B cell (primary cell): ENCODE data around the gene BMP5. TPM values are rescaled to one million over a fixed set of nuclear protein-coding genes. Genes with fewer than 3 reads are reported as not detected.

ENCODE experiments used
- ATAC-seq: fragments of 200-7000 bp; cut with Tn5 transposase; one replicate; pipeline ENCODE4 v1.10.0; 2021; ENCODE audit warnings: low read depth, mild to moderate bottlenecking, moderate number of reproducible peaks, moderate library complexity
- CTCF ChIA-PET: fragments of 350-600 bp; sonication (Branson Sonifier 250); formaldehyde crosslinking; loops from one replicate; lab custom pipeline; 2021; ENCODE audit warnings: antibody characterized with exemption, inconsistent platforms; lab: Charles Lee
- POLR2A ChIA-PET: fragments of 350-600 bp; sonication (Branson Sonifier 250); formaldehyde crosslinking; loops from one replicate; lab custom pipeline; 2021; ENCODE audit warnings: antibody characterized with exemption; lab: Charles Lee
- DNase-seq: peaks from one replicate; pipeline ENCODE4 v3.0.0; 2013
- H2AFZ ChIP-seq: 2 replicates; pipeline ENCODE4 v1.6.1; 2012; ENCODE audit warnings: mild to moderate bottlenecking, low read depth, low read length; ENCODE audit not compliant: insufficient read depth, poor library complexity, severe bottlenecking
- H3K27ac ChIP-seq, 2 donors: 1 replicate in 1 of 2; 2 replicates in 1 of 2; pipeline ENCODE4 v1.5.1; 2012 to 2013; ENCODE audit warnings: low read length in 2 of 2, mild to moderate bottlenecking in 2 of 2, moderate library complexity in 1 of 2
- H3K27me3 ChIP-seq, 4 experiments: fragments of 200-600 bp in 1 of 4; sonication (generic) in 1 of 4; replicated peaks in 1 of 4; 1 replicate in 2 of 4; 2 replicates in 2 of 4; pipeline versions ENCODE4 v1.6.1 to v1.7.0; 2013 to 2016; ENCODE audit warnings: low read length in 3 of 4, mild to moderate bottlenecking in 2 of 4, mixed read lengths in 1 of 4, moderate library complexity in 1 of 4; ENCODE audit not compliant: insufficient read depth in 4 of 4, control insufficient read depth in 3 of 4; ENCODE audit errors: control extremely low read depth in 1 of 4
- H3K36me3 ChIP-seq, 2 experiments: replicated peaks in 1 of 2; 1 replicate in 1 of 2; 2 replicates in 1 of 2; pipeline versions ENCODE4 v1.6.1 to v1.7.1; 2013; ENCODE audit warnings: low read length in 1 of 2; ENCODE audit not compliant: insufficient read depth in 2 of 2, control insufficient read depth in 1 of 2; ENCODE audit errors: control extremely low read depth in 1 of 2, extremely low read depth in 1 of 2
- H3K4me1 ChIP-seq, 2 donors: fragments of 200-600 bp in 1 of 2; sonication (generic) in 1 of 2; 1 replicate in 1 of 2; 2 replicates in 1 of 2; pipeline versions ENCODE4 v1.5.1 to v1.6.1; 2013 to 2017; ENCODE audit warnings: low read length in 2 of 2; ENCODE audit not compliant: control insufficient read depth in 2 of 2, insufficient read depth in 2 of 2
- H3K4me2 ChIP-seq: replicated peaks from 2 replicates; pipeline ENCODE3; 2012; ENCODE audit warnings: mild to moderate bottlenecking, low read depth, low read length; ENCODE audit not compliant: poor library complexity, severe bottlenecking
- H3K4me3 ChIP-seq, 5 experiments: fragments of 200-600 bp in 1 of 5; sonication (generic) in 1 of 5; 1 replicate in 3 of 5; 2 replicates in 2 of 5; pipeline versions ENCODE4 v1.5.1 to v1.7.0; 2011 to 2016; ENCODE audit warnings: low read length in 4 of 5, mild to moderate bottlenecking in 4 of 5, low read depth in 2 of 5, control low read depth in 1 of 5, moderate library complexity in 1 of 5; ENCODE audit not compliant: insufficient read depth in 1 of 5; ENCODE audit errors: control extremely low read depth in 1 of 5, extremely low read depth in 1 of 5
- H3K79me2 ChIP-seq: fragments of 200-600 bp; sonication (generic); one replicate; pipeline ENCODE4 v1.6.0; 2016; ENCODE audit warnings: low read length; ENCODE audit not compliant: control insufficient read depth, insufficient read depth
- H3K9ac ChIP-seq: fragments of 200-600 bp; sonication (generic); 2 replicates; pipeline ENCODE4 v1.6.1; 2017; ENCODE audit warnings: mild to moderate bottlenecking, low read length, moderate library complexity
- H3K9me3 ChIP-seq, 3 donors: one replicate each; pipeline versions ENCODE4 v1.6.1 to v1.7.1; 2013; ENCODE audit warnings: low read length in 2 of 3; ENCODE audit not compliant: control insufficient read depth in 2 of 3, insufficient read depth in 1 of 3; ENCODE audit errors: control extremely low read depth in 1 of 3
- H4K20me1 ChIP-seq: 2 replicates; pipeline ENCODE4 v1.6.0; 2012; ENCODE audit warnings: mild to moderate bottlenecking, low read length; ENCODE audit not compliant: insufficient read depth, control insufficient read depth, poor library complexity, severe bottlenecking
- H3K27ac Mint-ChIP-seq: one replicate; pipeline ENCODE4 v1.8.0; 2021; ENCODE audit warnings: mixed read lengths
- H3K27me3 Mint-ChIP-seq: one replicate; pipeline ENCODE4 v1.8.0; 2021; ENCODE audit warnings: mixed read lengths
- H3K4me1 Mint-ChIP-seq: one replicate; pipeline ENCODE4 v1.8.0; 2021; ENCODE audit warnings: mixed read lengths
- H3K4me3 Mint-ChIP-seq: one replicate; pipeline ENCODE4 v1.8.0; 2021; ENCODE audit warnings: mixed read lengths
- H3K9me3 Mint-ChIP-seq: one replicate; pipeline ENCODE4 v1.8.0; 2022; ENCODE audit warnings: mixed read lengths; ENCODE audit not compliant: insufficient read depth
- EZH2 ChIP-seq: IDR thresholded peaks from 2 replicates; pipeline ENCODE4 v1.6.1; 2012; ENCODE audit warnings: borderline replicate concordance, low read depth, mild to moderate bottlenecking, moderate library complexity, low read length; ENCODE audit not compliant: insufficient read depth, poor library complexity, severe bottlenecking
- WGBS: methylation state at CpG from one replicate; pipeline ENCODE4 v1.1.5; 2013; ENCODE audit warnings: missing lambda C conversion rate; ENCODE audit not compliant: insufficient coverage; 5-methylcytosine and 5-hydroxymethylcytosine counted together
- intact Hi-C: fragments of 100-400 bp; cut with micrococcal nuclease; formaldehyde crosslinking; loops from one replicate; pipeline ENCODE4 v1.10.0; 2022
- polyA plus RNA-seq: library from polyadenylated mRNA; depleted of rRNA; stranded (reverse); fragments of >200 nt; gene quantifications from 2 replicates; pipeline ENCODE4 v1.2.3, GENCODE V29; 2012
- total RNA-seq, 2 donors: library from RNA; stranded (reverse); fragments of 120-200 nt in 1 of 2; gene quantifications; 1 replicate in 1 of 2; 2 replicates in 1 of 2; pipeline versions ENCODE4 v1.2.3 to v1.2.4, GENCODE V29; 2013 to 2022
- TF ChIP-seq, protein P1 (sequence below): fragments of 200-600 bp; IDR thresholded peaks from one replicate; pipeline ENCODE4 v1.8.0; 2022; ENCODE audit warnings: antibody characterized with exemption, mild to moderate bottlenecking

The BMP5 gene
- total and polyA plus RNA-seq, 2 donors (not counting 1 experiment from before 2014, with no cell fraction given): not detected

DNA sequence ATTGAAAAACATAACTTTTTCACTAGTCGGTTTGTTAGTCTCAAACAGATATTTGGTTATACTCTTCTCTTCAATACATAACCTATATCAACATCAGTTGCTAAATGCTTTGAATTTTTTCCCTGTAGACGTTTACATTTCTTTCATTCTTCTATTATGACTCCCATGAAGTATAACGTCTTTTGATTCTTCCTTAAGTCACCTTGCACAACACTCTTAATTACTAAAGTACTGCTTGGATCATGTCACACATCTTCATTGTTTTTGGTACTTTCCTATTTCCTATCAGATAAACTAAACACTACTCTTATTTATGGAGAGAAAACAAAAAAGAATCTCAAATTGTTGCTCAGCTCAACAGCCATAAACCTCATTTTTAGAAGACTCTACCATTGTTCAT, 23.0 kb upstream of the BMP5 start:
- Histone ChIP-seq H3K4me1 (no peaks in the 10 kb centered on the region), H3K79me2 (no peaks in the 10 kb centered on the region), H3K4me2 (no peak overlapping the region), H3K4me3 (no peak overlapping the region), H3K36me3 (no peaks in the 10 kb centered on the region), H3K27me3 (no peaks in the 10 kb centered on the region), H3K9ac (no peak overlapping the region), H3K27ac (no peak overlapping the region), H4K20me1 (no peaks in the 10 kb centered on the region), H2AFZ (no peak overlapping the region), H3K9me3 (peaks cover 0 to 3% (median 0%) of the 10 kb centered on the region in 3 donors)
- Mint-ChIP-seq H3K27me3 (no peaks in the 10 kb centered on the region), H3K4me3 (no peak overlapping the region), H3K4me1 (no peaks in the 10 kb centered on the region), H3K9me3 (peaks cover 2% of the 10 kb centered on the region), H3K27ac (no peak overlapping the region)
- DNase-seq (no peak), ATAC-seq (no peak)
- POLR2A ChIA-PET: no interaction called here
- TF ChIP-seq EZH2: no peak
- TF ChIP-seq, protein P1, sequence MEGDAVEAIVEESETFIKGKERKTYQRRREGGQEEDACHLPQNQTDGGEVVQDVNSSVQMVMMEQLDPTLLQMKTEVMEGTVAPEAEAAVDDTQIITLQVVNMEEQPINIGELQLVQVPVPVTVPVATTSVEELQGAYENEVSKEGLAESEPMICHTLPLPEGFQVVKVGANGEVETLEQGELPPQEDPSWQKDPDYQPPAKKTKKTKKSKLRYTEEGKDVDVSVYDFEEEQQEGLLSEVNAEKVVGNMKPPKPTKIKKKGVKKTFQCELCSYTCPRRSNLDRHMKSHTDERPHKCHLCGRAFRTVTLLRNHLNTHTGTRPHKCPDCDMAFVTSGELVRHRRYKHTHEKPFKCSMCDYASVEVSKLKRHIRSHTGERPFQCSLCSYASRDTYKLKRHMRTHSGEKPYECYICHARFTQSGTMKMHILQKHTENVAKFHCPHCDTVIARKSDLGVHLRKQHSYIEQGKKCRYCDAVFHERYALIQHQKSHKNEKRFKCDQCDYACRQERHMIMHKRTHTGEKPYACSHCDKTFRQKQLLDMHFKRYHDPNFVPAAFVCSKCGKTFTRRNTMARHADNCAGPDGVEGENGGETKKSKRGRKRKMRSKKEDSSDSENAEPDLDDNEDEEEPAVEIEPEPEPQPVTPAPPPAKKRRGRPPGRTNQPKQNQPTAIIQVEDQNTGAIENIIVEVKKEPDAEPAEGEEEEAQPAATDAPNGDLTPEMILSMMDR: no peak
- WGBS: 56% methylated on average over 2 of the region's 3 CpGs
- CTCF ChIA-PET: no interaction called here
- intact Hi-C loops: no loop called here

DNA sequence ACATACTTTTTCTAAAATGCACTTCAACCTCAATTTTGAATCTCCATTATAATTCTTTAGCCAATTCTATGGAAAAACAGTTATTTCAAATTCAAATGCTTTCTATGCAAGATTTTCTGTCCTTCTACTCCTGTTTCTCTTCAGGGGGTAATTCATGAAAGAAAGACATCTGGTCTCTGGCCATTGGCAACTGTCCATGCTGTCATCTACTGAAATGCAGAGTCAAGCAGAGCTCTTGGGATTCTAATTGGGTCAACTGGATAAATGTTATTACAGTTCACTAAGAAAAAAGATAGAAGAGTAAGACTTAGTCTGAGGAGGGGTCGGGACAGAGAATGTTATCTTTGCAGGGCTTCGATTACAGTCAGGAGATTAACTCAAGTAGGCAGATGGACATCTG, 22.0 kb upstream of the BMP5 start:
- no peaks in the 10 kb centered on the region for H3K27me3 Mint-ChIP-seq
- ATAC-seq: no peak

More for the DNA sequence above, 22.0 kb upstream of the BMP5 start:
- ChIA-PET POLR2A (no interaction called here), CTCF (no interaction called here)
- no peaks in the 10 kb centered on the region for H3K4me1 Mint-ChIP-seq
- intact Hi-C loops: no loop called here
- Histone ChIP-seq H4K20me1 (no peaks in the 10 kb centered on the region), H3K9ac (no peak overlapping the region), H3K79me2 (no peaks in the 10 kb centered on the region), H3K4me3 (no peak overlapping the region), H3K27ac (no peak overlapping the region), H3K4me1 (no peaks in the 10 kb centered on the region), H3K36me3 (no peaks in the 10 kb centered on the region), H2AFZ (no peak overlapping the region), H3K27me3 (no peaks in the 10 kb centered on the region), H3K9me3 (peaks cover 0 to 3% (median 0%) of the 10 kb centered on the region in 3 donors), H3K4me2 (no peak overlapping the region)
- H3K27ac Mint-ChIP-seq: no peak overlapping the region
- no peak overlapping the region for H3K4me3 Mint-ChIP-seq
- peaks cover 2% of the 10 kb centered on the region for H3K9me3 Mint-ChIP-seq
- DNase-seq: no peak
- TF ChIP-seq, protein P1: no peak
- TF ChIP-seq EZH2: no peak
- WGBS: no CpG with 5 or more reads among the region's 2 CpGs
